HG03045 (cell line): ENCODE measurements around the gene TENT4B.
A peak's percentile ranks its signal among the peaks of the same experiment; 100 is the strongest.
"Not testable (repeated sequence)": the region's sequence is repeated elsewhere in the genome, so short reads cannot be mapped to it uniquely, and the experiment has no call there.

Experiments
- ATAC-seq: cut with Tn5 transposase; IDR thresholded peaks from one replicate; pipeline ENCODE4 v1.9.1; 2021; ENCODE audit warnings: mild to moderate bottlenecking, moderate library complexity; ENCODE audit not compliant: unreplicated experiment

TENT4B gene

DNA sequence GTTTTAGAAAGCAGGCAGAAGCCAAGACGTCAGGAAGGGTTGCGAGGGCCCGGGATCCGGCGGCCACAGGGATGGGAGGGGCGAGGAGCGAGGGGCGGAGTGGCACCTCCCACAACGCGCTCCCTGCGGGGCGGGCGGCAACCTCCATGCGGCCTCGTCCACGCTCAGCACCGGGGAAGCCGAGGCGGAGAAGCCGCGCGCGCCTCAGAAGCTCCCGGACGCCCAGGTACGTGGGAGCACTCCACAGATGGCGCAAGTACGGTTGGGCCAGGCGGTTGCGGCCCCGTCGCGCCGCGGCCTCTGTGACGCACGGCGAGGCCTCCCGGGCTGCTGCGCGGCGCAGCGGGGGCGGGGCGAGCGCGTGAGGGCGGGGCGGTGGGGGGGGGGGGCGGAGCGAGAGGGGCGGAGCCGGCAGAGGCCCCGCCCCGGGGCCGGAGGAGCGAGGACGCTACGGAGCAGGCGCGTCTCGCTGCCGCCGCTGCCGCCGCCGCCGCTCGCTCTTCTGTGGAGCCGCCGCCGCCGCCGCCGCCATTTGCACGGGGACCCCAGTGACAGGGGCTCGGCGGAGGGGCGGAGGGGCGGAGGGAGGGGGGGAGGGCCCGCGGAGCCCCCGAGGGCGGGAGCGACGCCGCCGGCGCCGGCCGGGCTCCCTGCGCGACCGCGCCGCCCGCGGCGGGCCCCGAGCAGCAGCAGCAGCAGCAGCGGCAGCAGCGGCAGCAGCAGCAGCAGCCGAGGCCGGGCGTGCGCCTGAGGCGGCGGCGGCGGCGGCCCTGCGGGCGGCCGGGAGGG is at the start of gene TENT4B:
TSS of gene TENT4B (plus strand) at position 500 of the 789 bp plus-strand sequence. CDS start 316 bp downstream, outside the sequence.
- ATAC-seq, result peak; percentile 78

DNA sequence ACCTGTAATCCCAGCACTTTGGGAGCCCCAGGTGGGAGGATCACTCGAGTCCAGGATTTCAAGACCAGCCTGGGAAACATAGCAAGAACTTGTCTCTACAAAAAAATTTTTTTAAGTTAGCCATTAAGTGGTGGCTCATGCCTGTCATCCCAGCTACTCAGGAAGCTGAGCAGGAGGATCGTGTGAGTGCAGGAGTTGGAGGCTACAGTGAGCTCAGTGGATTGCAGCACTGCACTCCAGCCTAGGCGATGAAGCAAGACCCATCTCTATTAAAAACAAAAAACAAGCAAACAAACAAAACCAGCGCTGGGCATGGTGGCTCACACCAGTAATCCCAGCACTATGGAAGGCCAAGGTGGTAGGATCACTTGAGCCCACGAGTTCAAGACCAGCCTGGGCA is 49.3 kb upstream of the TENT4B start:
- ATAC-seq, result no peak

DNA sequence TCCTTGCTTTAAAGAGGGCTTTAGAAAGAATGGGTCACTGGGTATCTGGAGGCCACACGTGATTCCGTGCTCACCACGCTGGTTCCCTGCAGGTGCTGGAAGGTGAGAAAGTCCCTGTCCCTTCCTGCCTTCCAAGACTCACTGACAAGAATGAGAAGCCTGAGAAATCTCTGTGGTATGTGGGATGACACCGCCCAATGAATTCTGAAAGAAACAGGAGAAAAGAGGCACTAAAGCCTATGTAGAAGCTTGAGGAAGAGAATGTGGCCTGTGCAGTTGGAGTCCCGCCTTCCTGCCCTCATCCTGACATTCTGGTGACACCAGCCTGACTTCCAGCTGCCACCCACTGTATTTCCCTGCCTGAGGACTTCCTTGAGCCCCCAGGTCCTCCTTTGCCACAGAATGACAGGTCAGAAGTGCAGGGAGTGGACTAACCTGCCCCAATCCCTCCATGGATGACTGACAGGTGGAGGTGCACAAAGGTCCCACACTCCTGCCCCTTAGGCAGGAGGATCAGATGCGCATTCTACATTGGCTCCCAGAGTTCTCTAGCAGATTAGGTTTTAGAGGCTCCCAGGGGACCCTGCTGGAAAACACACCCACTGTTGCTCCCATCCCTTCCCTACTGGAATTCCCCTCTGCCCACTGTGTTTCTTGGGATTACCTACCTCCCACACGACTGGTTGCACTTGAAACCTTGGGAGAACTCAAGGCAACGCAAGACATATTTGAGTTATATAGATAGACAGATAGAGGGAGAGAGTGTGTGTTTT is 38.6 kb upstream of the TENT4B start:
- ATAC-seq, result no peak

DNA sequence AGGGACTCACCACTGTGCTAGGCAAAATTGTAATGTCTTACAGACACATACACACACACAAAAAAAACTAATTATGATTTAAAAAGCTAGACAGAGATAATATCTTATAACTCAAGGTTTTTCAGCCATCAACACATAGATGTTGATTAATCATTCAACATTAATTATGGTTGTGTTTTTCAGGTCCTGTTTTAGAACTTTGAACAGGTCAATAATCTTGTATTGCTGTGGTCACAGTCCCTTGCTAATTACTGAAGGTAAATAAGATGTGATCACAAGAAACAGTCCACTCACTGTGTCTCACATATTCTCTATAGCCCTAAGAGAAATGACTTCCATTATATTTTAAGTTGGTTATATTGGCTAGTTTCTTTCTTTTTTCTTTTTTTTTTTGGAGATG is 32.4 kb upstream of the TENT4B start:
- ATAC-seq, result no peak

DNA sequence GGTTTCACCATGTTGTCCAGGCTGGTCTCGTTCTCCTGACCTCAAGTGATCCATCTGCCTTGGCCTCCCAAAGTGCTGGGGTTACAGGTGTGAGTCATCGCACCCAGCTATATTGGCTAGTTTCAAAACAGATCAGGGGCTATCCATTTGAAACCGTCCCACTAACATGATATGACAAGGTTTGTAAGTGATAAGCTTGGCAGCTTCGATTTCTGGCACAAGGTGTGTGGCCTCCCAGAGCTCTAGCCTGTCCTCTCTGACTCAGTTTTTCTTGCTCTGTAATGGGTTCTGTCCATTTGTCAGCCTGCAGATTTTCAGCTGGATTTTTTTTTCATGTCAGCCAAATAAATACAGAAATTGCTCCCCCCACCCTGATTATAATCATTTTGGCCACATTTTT is 31.8 kb upstream of the TENT4B start:
- ATAC-seq, result peak; percentile 57

DNA sequence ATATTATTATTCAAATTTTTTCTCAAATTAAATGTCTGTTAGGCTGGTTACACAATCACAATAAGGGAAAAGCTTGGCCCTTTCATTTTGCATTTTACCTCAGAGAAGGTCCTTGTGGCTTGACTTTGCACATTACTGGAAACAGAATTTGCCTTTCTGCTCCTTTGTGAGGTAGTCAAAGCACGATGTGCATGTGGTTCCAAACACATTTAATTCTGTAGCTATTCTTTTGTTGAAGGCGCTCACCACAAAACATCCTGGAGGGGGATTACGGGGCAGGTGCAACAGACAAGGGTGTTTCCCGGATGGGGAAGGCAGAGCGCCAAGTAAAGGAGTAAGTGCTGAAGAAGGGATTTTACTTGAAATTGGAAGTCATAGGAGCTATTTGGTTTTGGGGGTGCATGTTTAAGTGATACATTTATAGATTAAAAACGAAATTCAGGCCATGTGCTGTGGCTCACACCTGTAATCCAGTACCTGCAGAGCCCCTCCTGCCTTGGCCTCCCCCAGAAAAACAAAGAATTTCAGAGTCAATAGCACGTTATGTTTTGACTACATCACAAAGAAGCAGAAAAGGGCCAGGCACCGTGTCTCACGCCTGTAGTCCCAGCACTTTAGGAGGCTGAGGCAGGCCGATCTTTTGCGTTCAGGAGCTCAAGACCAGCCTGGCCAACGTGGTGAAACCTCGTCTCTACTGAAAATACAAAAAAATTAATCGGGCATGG is 31.2 kb upstream of the TENT4B start:
- peak; percentile 67 for ATAC-seq

DNA sequence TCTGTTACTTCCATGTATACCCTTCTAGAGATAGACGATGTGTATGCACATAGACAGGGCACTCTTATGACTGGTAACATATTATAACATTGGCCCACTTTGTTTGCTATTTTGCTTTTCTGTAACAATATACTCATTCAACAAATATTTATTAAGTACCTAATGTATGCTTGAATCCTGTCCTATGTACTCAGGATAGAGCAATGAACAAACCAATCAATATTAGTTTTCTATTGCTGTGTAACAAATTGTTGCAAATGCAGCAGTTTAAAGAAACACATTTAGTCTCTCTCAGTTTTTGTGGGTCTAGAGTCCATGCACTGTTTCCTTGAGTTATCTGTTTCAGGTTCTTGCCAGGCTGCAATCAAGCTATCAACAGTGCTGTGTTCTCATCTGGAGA is 29.7 kb upstream of the TENT4B start:
- no peak for ATAC-seq

DNA sequence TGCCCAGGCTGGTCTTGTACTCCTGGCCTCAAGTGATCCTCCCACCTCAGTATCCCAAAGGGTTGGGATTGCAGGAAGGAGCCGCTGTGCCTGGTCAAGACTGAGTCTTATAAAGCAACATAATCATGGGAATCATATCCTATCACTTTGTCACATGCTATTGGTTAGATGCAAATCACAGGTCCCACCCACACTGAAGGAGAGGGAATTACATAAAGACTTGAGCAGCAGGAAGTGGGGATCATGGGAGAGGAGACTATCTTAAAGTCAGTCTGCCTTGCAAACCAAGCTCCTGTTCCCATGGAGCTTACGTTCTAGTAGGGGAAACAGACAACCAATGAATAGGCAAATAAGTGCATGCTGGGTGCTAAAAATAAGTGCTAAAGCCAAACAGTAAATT is 28.3 kb upstream of the TENT4B start:
- ATAC-seq, result no peak

DNA sequence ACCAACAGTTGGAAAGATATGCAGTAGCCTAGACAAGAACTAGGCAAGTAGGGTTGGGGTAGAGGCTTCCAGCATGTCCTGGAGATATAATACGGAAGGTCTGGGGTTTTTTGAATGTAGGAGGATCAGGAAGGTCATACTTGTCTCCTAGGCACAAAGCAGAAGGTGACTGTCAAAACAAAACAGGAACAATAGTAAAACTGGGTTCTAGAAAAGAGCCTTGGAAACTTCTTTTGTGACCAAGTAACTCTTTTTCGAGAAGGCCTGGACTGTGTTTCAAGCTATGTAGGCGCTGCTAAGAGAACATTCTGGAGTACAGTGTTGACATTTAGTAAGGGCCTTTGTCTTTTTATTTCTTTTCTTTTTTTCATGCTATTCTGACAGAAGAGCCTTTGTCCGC is 26.9 kb upstream of the TENT4B start:
- no peak for ATAC-seq

DNA sequence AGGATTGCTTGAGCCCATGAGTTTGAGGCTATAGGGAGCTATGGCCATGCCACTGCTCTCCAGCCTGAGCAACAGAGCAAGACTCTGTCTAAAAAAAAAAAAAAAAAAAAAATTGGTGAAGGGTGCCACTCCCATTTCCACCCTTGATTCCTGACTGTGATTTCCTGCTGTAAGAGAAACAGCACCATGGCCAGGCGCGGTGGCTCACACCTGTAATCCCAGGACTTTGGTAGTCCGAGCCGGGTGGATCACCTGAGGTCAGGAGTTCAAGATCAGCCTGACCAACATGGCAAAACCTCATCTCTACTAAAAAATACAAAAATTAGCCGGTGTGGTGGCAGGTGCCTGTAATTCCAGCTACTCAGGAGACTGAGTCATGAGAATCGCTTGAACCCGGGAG is 20.5 kb upstream of the TENT4B start:
- not testable (repeated sequence) for ATAC-seq

DNA sequence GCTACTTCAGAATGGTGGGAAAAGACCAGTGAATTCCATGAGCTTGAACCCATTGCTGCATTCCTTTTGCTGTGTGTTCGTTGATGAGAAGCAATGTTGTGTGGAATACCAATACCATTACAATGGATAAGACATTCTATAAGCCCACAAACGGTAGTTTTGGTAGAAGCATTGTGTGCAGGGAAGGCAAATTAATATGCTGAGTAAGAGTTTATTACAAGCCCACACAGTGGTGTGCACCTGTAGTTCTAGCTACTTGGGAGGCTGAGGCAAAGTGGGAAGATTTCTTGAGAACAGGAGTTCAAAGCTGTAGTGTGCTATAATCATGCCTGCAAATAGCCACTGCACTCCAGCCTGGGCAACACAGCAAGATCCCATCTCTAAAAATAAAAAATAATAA is 19.9 kb upstream of the TENT4B start:
- no peak for ATAC-seq

DNA sequence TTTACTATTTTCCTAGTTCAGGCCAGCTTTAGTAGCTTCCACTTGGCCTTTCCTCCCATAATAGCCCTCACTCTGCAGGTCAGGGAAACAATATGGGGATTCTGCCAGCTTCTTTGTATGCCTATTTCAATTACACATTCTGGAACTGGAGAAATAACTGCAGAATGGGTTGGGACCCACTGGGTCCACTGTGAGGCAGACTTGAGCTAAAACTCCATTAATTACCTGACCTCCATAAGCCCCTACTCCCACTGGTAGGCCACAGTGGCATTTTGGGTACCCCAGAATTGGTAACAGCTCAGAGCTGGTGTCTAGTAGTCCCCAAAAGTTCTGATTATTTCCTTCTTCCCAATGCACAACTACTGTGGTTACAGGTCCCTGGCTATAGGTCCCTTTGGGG is 16.7 kb upstream of the TENT4B start:
- ATAC-seq, result no peak

DNA sequence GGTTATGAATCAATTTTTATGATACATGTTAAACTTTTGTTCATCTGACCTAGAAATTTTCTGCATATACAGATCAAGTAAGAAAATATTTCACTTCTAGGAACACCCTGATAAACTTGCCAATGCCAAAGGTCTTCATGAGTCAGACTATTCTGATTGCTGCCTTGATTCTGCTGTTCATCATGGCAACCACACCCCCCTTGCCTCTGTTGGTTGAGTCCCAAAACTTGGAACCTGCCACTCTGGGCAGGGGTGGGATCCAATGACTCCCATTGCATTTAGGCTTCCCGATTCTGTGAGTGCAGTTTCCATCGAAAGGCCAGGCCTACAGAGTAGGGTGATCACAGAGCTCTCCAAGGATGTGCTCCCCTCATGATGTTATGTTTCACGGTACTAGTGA is 15.8 kb upstream of the TENT4B start:
- ATAC-seq, result no peak

DNA sequence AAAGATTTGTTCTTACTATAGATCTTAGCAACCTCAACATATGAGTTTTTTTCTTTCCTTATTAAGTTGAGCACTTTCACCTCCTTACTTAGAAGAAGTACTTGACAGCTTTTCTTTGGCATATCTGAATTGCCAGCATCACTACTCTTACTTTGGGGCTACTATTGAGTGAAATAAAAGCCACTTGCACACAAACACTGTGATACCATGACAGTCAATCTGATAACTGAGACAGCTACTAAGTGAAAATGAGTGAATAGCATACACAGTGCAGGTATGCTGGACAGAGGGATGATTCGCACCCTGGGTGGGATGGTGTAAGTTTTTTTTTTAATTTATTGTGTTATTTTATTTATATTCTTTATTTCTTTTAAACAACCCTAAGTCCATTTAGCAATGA is 13.5 kb upstream of the TENT4B start:
- ATAC-seq, result no peak

DNA sequence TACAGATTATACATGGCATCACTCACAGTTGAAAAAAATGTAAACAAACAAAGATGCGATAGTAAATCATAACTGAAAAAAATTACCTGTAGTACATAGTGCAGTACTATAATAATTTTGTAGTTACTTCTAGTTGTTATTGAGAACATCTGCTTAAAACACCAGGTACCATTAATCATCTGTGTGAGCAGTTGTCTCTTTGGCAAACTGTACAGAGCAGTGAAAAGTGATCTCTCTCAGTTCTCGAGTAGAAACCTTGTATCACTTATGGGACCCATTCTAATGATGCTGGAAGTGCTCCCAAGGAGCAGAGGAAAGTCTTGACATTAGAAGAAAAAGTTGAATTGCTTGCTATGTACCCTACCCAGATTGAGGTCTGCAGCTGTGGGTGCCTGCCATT is 8.9 kb upstream of the TENT4B start:
- ATAC-seq, result no peak

DNA sequence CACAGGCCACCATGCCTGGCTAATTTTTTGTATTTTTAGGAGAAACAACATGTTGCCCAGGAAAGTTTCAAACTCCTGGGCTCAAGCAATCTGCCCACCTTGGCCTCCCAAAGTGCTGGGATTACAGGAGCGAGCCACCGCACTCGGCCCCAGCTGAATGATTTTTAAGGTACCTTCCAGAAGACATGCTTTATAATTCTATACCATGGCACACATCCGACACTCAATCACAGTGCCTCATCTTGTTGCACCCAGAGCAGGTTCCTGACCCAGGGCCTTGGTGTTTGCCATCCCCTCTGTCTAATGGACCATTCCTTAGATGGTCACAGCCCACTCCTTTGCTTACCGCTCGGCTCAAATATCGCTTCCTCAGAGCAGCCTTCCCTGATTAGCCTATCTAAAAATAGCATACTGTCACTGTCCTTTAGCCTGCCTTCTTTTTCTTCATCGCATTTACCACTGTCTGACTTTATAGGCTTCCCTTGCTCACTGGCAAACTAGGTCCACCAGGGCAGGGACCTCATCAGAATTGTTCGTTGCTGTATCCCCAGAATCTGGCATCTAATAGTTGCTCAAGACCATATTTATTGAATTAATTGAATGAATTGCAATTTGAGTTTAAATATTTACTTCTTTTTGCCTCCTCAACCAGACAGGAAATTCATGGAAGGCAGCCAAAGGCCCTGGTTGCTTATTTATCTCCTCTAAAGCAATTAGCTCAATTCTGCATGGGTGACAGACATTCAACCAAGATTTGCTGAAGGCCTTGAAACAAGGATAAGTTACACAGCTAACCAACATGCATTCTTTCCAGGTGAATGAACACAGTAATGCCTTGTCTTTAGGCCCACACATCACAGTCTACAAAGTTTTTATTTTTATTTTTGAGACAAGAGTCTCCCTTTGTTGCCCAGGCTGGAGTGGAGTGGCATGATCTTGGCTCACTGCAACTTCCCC is 6.3 kb upstream of the TENT4B start:
- ATAC-seq, result no peak

DNA sequence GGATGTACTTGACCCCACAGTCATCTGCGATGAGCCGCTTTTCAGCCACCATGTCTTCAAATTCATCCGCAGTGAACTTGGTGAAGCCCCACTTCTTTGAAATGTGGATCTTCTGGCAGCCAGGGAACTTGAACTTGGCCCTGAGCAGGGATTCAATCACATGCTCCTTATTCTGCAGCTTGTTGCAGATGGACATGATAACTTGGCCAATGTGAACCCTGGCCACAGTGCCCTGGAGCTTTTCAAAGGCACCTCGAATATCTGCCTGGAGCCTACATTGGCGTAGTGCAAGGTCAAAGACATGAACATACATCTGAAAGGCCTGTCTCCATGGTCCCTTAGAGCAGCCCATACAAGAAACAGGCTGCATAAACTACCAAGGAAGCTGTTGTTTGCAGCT is 1.8 kb upstream of the TENT4B start:
- no peak for ATAC-seq

DNA sequence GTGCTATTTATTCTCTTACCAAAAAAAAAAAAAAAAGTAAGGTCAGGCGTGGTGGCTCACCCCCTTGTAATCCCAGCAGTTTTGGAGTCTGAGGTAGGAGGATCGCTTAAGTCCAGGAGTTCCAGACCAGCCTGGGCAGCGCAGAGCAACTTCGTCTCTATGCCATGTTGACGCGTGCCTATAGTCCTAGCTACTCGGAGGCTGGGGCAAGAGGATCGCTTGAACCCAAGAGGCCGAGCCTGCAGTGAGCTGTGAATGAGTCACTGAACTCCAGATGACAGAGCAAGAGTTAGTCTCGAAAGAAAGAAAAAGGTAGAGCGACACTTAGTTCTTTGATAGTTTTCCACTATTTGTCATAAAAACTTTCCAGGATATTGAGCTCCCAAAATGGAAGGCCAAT is 1.4 kb upstream of the TENT4B start:
- ATAC-seq, result no peak

DNA sequence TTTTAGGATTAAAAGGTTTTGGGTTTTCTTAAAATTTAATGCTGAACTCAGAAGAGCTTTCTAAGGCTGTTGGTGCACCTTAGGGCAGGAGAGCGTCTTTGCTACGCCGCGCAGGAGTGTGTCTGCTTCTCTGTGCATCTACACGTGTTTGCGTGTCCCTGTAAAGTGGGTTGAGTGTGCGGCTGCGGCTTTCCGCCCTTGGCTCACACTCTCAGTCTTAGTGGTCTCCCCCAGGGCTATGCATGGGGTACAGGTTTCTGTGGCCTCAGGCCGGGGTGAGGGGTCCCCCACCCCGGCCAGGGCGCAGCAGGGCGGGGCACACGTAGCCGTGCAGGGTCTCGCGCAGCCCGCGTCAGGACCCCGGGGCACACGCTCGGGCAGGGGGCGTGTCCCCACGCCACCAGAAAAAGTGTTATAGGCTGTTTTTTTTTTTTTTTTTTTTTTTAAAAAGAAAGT is 727 bp upstream of the TENT4B start:
- ATAC-seq, result peak; percentile 56

DNA sequence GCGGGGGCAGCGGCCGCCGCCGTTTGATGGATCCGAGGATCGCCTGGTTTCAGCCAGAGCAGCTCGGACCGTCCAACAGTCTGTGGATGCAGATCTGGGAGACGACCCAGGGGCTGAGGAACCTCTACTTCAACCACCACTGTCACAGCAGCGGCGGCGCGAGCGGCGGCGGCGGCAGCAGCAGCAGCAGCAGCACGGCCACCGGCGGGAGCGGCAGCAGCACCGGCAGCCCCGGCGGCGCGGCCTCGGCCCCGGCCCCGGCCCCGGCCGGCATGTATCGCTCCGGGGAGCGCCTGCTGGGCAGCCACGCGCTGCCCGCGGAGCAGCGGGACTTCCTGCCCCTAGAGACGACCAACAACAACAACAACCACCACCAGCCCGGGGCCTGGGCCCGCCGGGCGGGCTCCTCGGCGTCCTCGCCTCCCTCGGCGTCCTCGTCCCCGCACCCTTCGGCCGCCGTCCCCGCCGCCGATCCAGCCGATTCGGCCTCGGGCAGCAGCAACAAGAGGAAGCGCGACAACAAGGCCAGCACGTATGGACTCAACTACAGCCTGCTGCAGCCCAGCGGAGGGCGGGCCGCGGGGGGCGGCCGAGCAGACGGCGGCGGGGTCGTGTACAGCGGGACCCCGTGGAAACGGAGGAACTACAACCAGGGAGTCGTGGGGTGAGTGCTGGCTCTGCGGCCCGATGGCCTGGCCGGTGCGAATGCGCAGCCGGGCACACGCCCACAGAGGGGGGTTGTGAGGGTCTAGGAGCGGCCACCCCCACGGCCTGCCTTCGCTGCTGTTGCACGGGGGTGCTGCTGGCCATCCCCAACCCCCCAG is 702 bp downstream of the TENT4B start:
- ATAC-seq, result peak; percentile 14
